DND-41 (cell line): Measurements from ENCODE around the gene POC1A.
A peak's percentile ranks its signal among the peaks of the same experiment; 100 is the strongest.

Source experiments
- ATAC-seq: fragments of 200-7000 bp; cut with Tn5 transposase; 3 replicates; pipeline ENCODE4 v1.9.1; 2021; ENCODE audit warnings: low read depth; ENCODE audit not compliant: insufficient read depth
- DNase-seq: peaks from one replicate; pipeline ENCODE4 v3.0.0-alpha.2; 2020
- H2AFZ ChIP-seq: 2 replicates; pipeline ENCODE4 v1.6.0; 2012; ENCODE audit warnings: low read depth, low read length
- H3K27ac ChIP-seq: 2 replicates; pipeline ENCODE4 v1.5.1; 2012; ENCODE audit warnings: low read length, inconsistent platforms
- H3K27me3 ChIP-seq: fragments of 200-600 bp; sonication (generic); 2 replicates; pipeline ENCODE4 v1.6.0; 2012; ENCODE audit warnings: low read length, mild to moderate bottlenecking, inconsistent platforms; ENCODE audit not compliant: insufficient read depth, poor library complexity
- H3K36me3 ChIP-seq: 2 replicates; pipeline ENCODE4 v1.5.1; 2012; ENCODE audit warnings: low read length, inconsistent platforms; ENCODE audit not compliant: insufficient read depth
- H3K4me1 ChIP-seq: 2 replicates; pipeline ENCODE4 v1.5.1; 2012; ENCODE audit warnings: mild to moderate bottlenecking, low read length; ENCODE audit not compliant: insufficient read depth
- H3K4me2 ChIP-seq: 2 replicates; pipeline ENCODE4 v1.6.0; 2012; ENCODE audit warnings: mild to moderate bottlenecking, moderate library complexity, low read length, inconsistent platforms; ENCODE audit not compliant: insufficient read depth
- H3K4me3 ChIP-seq, 2 experiments: fragments of 200-600 bp in 1 of 2; shearing (Covaris generic) in 1 of 2; 2 replicates each; pipeline ENCODE4 v1.5.1; 2012 to 2016; ENCODE audit warnings: inconsistent platforms in 2 of 2, low read length in 2 of 2, mild to moderate bottlenecking in 2 of 2, low read depth in 1 of 2, moderate library complexity in 1 of 2
- H3K79me2 ChIP-seq: 2 replicates; pipeline ENCODE4 v1.6.0; 2012; ENCODE audit warnings: low read length, inconsistent platforms; ENCODE audit not compliant: insufficient read depth
- H3K9ac ChIP-seq: 2 replicates; pipeline ENCODE4 v1.6.0; 2012; ENCODE audit warnings: low read depth, mild to moderate bottlenecking, inconsistent platforms, low read length, moderate library complexity
- H3K9me3 ChIP-seq: 2 replicates; pipeline ENCODE4 v1.5.1; 2012; ENCODE audit warnings: low read length, moderate library complexity, mild to moderate bottlenecking, inconsistent platforms; ENCODE audit not compliant: insufficient read depth, severe bottlenecking
- H4K20me1 ChIP-seq: 2 replicates; pipeline ENCODE4 v1.6.0; 2012; ENCODE audit warnings: low read length; ENCODE audit not compliant: insufficient read depth
- EZH2 ChIP-seq: IDR thresholded peaks from 3 replicates; pipeline ENCODE4 v1.6.1; 2012; ENCODE audit warnings: borderline replicate concordance, low read depth, mild to moderate bottlenecking, moderate library complexity, low read length, inconsistent platforms; ENCODE audit not compliant: severe bottlenecking
- TF ChIP-seq, protein P1 (sequence below): IDR thresholded peaks from 2 replicates; pipeline ENCODE4 v1.5.1; 2012; ENCODE audit warnings: borderline replicate concordance, low read length, moderate library complexity, mild to moderate bottlenecking; ENCODE audit not compliant: poor library complexity, severe bottlenecking; ENCODE audit errors: extremely low read depth

The POC1A gene

DNA sequence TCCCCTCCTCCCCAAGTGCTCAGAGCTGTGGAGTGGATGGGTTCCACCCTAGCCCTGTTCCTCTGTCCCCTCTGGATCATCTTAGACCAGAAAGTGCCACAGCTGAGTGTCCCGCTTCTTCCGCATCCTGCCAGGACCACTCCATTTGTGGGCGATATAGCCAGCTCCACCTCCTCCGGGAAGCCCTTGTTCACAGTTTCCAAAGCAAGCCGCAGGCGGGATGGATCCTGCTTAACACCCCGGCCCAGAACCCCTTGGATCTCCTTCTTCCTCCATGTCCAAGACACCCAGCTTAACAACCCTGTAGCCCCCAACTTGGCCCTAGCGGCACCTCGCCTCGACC is 43.2 kb upstream of the POC1A start:
- H3K36me3 ChIP-seq = peaks cover 26% of the 10 kb centered on the region
- H3K4me3 ChIP-seq = peak overlapping the region in 1 of 2 experiments; percentile 87; a peak in 2 of 4 replicates
- H3K79me2 ChIP-seq = peaks cover 24% of the 10 kb centered on the region
- no peaks in the 10 kb centered on the region for H3K27me3 ChIP-seq
- peak overlapping the region; percentile 97 for H3K4me2 ChIP-seq
- TF ChIP-seq EZH2 = no peak
- TF ChIP-seq, protein P1, sequence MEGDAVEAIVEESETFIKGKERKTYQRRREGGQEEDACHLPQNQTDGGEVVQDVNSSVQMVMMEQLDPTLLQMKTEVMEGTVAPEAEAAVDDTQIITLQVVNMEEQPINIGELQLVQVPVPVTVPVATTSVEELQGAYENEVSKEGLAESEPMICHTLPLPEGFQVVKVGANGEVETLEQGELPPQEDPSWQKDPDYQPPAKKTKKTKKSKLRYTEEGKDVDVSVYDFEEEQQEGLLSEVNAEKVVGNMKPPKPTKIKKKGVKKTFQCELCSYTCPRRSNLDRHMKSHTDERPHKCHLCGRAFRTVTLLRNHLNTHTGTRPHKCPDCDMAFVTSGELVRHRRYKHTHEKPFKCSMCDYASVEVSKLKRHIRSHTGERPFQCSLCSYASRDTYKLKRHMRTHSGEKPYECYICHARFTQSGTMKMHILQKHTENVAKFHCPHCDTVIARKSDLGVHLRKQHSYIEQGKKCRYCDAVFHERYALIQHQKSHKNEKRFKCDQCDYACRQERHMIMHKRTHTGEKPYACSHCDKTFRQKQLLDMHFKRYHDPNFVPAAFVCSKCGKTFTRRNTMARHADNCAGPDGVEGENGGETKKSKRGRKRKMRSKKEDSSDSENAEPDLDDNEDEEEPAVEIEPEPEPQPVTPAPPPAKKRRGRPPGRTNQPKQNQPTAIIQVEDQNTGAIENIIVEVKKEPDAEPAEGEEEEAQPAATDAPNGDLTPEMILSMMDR = no peak
- H2AFZ ChIP-seq = peak overlapping the region; percentile 90
- no peak; the same call in 2 of the 3 replicates for ATAC-seq
- H3K27ac ChIP-seq = peak overlapping the region; percentile 83
- no peak for DNase-seq
- no peaks in the 10 kb centered on the region for H3K9me3 ChIP-seq
- H3K9ac ChIP-seq = peak overlapping the region; percentile 86
- peaks cover 29% of the 10 kb centered on the region for H3K4me1 ChIP-seq
- H4K20me1 ChIP-seq = 0 out of 2 replicates have a peak, but pooled peaks cover 3% of the 10 kb centered on the region

DNA sequence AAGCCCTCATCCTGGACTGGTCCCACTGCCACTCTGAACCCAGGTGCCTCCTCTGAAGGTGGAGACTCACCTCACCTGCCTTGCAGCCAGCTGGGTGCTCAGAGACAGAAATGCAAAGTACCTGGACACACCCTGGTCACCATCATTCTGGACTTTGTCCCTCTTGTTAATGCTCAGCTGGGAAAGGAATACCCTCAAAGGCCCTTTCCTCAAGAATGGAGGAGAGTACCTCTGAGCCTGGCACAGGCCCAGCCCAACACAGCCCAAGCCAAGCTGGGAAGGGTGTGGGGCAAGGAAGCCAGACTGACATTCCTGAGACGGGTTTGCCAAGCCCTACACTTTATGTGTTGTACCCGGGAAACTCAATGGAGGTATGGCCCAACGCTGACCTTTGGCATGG is 42.8 kb upstream of the POC1A start:
- peak overlapping the region; percentile 83 for H3K27ac ChIP-seq
- TF ChIP-seq EZH2 = no peak
- TF ChIP-seq, protein P1 = no peak
- ATAC-seq = no peak

DNA sequence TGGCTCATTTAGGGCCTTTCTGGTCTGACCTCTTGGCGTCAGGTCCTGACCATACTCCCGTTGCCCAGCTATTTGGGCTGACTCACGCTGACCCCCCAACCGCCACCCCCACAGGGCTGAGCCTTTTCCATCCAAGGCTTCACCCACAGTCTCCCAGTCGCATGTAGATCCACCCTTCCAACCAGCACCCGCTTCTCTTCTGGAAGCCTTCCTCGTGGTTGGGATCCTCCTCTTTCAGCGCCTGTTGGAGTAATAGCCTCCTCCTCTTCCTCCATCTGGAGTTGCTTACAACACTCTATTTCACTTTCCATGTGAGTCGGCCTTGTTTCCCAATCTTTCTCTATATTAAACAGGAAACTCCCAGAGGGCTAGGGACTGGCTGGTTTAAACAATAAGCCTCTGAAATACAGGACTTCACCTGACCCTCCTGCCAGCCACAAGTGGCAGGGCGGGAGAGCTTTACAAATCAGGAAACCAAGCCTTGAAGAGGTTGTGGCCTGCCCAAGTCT is 41.7 kb upstream of the POC1A start:
- Histone ChIP-seq H3K4me1 (peaks cover 29% of the 10 kb centered on the region), H3K4me3 (no peak overlapping the region), H3K9me3 (no peaks in the 10 kb centered on the region), H3K4me2 (no peak overlapping the region), H3K9ac (no peak overlapping the region), H2AFZ (no peak overlapping the region), H3K27ac (no peak overlapping the region), H3K27me3 (no peaks in the 10 kb centered on the region), H3K79me2 (peaks cover 24% of the 10 kb centered on the region), H4K20me1 (0 out of 2 replicates have a peak, but pooled peaks cover 3% of the 10 kb centered on the region), H3K36me3 (peaks cover 10% of the 10 kb centered on the region)
- DNase-seq (no peak), ATAC-seq (no peak)
- TF ChIP-seq, protein P1 = no peak
- TF ChIP-seq EZH2 = no peak

More for the DNA sequence above, 42.8 kb upstream of the POC1A start:
- H3K9me3 ChIP-seq = no peaks in the 10 kb centered on the region
- peaks cover 21% of the 10 kb centered on the region for H3K36me3 ChIP-seq
- no peaks in the 10 kb centered on the region for H3K27me3 ChIP-seq
- 0 out of 2 replicates have a peak, but pooled peaks cover 3% of the 10 kb centered on the region for H4K20me1 ChIP-seq
- H2AFZ ChIP-seq = peak overlapping the region; percentile 90
- peak overlapping the region; percentile 86 for H3K9ac ChIP-seq
- H3K4me1 ChIP-seq = peaks cover 29% of the 10 kb centered on the region
- peaks cover 24% of the 10 kb centered on the region for H3K79me2 ChIP-seq
- peak overlapping the region; percentile 97 for H3K4me2 ChIP-seq
- peak overlapping the region in 1 of 2 experiments; percentile 87; a peak in 1 of 4 replicates for H3K4me3 ChIP-seq
- DNase-seq = no peak
